GM06990 (cell line): ENCODE data around the gene ADAMTSL2.

Experiments
- DNase-seq: peaks from one replicate; pipeline ENCODE4 v3.0.0-alpha.2; 2011; ENCODE audit not compliant: insufficient read length; ENCODE audit errors: extremely low read depth
- H3K27me3 ChIP-seq: replicated peaks from 2 replicates; pipeline ENCODE4 v1.6.0; 2011; ENCODE audit warnings: low read length; ENCODE audit not compliant: control insufficient read depth, insufficient read depth
- H3K36me3 ChIP-seq: 2 replicates; pipeline ENCODE4 v1.5.1; 2011; ENCODE audit warnings: low read length; ENCODE audit not compliant: control insufficient read depth, insufficient read depth
- H3K4me3 ChIP-seq: replicated peaks from 2 replicates; pipeline ENCODE4 v1.5.1; 2011; ENCODE audit warnings: low read depth, mild to moderate bottlenecking, control low read depth, low read length
- TF ChIP-seq, protein P1 (sequence below): IDR thresholded peaks from 2 replicates; pipeline ENCODE4 v1.5.1; 2011; ENCODE audit warnings: low read length, control low read depth, mild to moderate bottlenecking, inconsistent platforms; ENCODE audit not compliant: insufficient read depth, poor library complexity, severe bottlenecking

ADAMTSL2 gene

DNA sequence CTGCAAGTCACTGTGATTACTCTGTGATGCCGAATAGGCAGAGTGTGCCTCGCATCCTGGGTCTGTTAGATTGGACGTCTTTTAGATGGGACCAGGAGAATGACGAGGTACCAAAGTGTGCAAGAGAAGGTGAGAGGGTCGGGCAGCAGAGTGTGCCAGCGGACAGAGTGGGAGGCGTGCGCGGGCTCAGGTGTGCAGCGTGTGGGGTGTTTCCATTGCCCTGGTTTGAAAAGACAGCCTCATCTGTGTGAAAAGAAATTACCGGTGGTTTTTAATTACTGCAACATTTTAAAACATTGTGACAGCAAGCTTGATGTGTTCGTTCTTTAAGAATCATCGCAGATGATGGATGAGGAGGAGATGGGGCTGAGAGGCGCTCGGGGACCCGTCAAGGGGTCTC lies 78.9 kb downstream of the ADAMTSL2 start:
- no peak for DNase-seq
- TF ChIP-seq, protein P1, sequence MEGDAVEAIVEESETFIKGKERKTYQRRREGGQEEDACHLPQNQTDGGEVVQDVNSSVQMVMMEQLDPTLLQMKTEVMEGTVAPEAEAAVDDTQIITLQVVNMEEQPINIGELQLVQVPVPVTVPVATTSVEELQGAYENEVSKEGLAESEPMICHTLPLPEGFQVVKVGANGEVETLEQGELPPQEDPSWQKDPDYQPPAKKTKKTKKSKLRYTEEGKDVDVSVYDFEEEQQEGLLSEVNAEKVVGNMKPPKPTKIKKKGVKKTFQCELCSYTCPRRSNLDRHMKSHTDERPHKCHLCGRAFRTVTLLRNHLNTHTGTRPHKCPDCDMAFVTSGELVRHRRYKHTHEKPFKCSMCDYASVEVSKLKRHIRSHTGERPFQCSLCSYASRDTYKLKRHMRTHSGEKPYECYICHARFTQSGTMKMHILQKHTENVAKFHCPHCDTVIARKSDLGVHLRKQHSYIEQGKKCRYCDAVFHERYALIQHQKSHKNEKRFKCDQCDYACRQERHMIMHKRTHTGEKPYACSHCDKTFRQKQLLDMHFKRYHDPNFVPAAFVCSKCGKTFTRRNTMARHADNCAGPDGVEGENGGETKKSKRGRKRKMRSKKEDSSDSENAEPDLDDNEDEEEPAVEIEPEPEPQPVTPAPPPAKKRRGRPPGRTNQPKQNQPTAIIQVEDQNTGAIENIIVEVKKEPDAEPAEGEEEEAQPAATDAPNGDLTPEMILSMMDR, result no peak
- no peaks in the 10 kb centered on the region; the same call in 1 of the 2 replicates for H3K27me3 ChIP-seq
- H3K4me3 ChIP-seq, result no peak overlapping the region
- H3K36me3 ChIP-seq, result no peaks in the 10 kb centered on the region

DNA sequence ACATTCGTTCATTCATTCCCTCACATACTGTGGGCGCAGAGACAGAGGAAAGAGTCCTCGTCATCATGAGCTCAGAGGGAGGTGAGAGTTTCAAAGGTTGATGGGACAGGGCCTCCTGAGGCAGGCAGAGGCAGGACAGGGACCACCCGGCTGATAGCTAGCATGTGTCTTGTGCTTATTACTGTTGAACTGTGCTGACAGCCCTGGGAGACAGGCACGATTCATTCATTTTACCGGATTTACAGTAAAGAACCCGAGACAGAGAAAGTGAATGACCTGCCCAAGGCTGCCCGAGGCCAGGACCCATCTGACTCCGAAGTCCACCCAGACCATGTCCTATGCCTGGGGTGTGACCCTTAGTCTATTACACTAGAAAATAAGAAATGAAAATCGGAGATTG lies 79.6 kb downstream of the ADAMTSL2 start:
- TF ChIP-seq, protein P1, result no peak
- Histone ChIP-seq H3K36me3 (no peaks in the 10 kb centered on the region), H3K4me3 (no peak overlapping the region), H3K27me3 (no peaks in the 10 kb centered on the region; the same call in 1 of the 2 replicates)
- DNase-seq, result no peak

DNA sequence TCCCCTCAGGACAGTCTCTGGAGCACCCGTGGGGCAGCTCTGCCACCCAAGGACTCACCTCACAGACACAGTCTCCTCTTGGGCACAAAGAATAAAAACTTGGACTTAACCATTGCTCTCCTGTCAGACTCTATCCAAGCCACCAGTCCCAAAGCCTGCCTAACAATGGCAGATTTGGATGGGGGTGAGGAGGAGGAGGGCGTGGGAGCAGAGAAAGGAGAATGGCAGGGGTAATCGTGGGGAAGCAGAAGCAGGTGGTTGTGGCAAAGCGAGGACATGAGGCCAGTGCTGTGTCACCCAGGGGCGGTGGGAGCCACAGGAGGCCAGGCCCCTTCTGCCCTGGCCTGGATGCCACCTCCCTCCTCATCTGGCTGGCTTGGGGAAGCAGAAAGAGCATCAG lies 80.2 kb downstream of the ADAMTSL2 start:
- Histone ChIP-seq H3K36me3 (no peaks in the 10 kb centered on the region), H3K27me3 (no peaks in the 10 kb centered on the region; the same call in 1 of the 2 replicates), H3K4me3 (no peak overlapping the region)
- no peak for DNase-seq
- TF ChIP-seq, protein P1, result no peak

DNA sequence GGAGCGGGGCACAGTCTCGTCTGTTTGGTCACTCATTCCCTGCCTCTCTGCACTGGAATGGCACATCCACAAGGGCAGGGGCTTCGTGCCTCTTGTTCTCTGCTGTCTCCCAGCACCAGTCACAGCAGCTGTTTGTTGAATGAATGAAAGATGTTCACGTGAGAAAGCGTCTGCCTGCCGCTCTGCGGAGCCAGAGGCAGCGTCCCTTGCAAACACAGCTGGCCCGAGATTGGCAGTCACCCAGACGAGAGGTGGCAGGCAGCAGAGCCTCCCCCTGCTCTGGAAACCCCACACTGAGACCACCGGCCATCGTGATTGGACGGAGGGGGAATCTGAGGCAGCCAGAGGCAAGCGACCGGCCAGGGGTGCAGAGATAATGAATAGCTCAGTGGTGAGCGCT lies 80.7 kb downstream of the ADAMTSL2 start:
- Histone ChIP-seq H3K27me3 (no peaks in the 10 kb centered on the region; the same call in 1 of the 2 replicates), H3K4me3 (no peak overlapping the region), H3K36me3 (no peaks in the 10 kb centered on the region)
- no peak for DNase-seq
- TF ChIP-seq, protein P1, result no peak

DNA sequence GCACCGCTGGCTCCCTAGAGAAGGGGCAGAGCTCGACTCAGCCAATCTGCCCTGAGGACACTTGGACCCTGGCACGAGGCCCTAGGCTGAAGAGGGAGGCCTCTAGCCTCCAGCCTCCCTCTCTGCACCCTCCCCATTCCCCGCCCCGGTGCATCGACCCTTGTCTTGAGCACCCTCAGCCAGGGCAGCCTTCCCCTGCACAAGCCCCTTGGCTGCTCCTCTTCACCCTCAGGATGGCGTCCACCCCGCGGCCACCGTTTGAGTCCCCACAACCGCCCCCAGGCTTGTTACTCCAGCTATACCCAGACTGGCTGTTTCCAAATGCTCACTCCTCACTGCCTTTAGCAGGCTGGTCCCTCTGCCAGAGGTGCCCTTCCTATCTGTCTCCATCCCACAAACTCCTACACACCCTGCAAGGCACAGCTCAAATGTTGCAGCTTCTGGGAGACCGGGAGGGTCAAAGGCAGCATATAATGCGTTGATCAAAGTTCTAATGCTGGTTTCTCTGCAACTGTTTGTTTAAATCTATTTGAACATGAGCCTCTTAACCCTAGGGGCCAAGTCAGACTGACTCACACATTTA lies 81.2 kb downstream of the ADAMTSL2 start:
- H3K4me3 ChIP-seq, result no peak overlapping the region
- no peaks in the 10 kb centered on the region for H3K36me3 ChIP-seq
- TF ChIP-seq, protein P1, result no peak
- no peaks in the 10 kb centered on the region; the same call in 1 of the 2 replicates for H3K27me3 ChIP-seq
- DNase-seq, result no peak
